ENCODE results near the gene RBL2. TPM values are rescaled to one million over a fixed set of nuclear protein-coding genes. Genes with fewer than 3 reads are reported as not detected.

RBL2 gene
- total RNA-seq, 2 experiments from 2014 or later = 67.2 to 73.5 TPM

GRCh38 chr16:53435066-53435688 lies 906 bp downstream of the RBL2 start:
- DNase-seq (peak; percentile 74), ATAC-seq (peak; percentile 66)
- Mint-ChIP-seq H3K27ac (peak overlapping the region; percentile 97), H3K36me3 (ENCODE audit: low read depth) (peaks cover 10% of the 10 kb centered on the region), H3K27me3 (no peaks in the 10 kb centered on the region), H3K4me3 (peak overlapping the region; percentile 99), H3K9me3 (no peaks in the 10 kb centered on the region), H3K4me1 (ENCODE audit: low read depth) (peaks cover 36% of the 10 kb centered on the region)
- POLR2A ChIA-PET = interaction anchor here (0.6 to 3.6 kb wide), 9 partner anchors 10 to 75 kb away, joined by 3 to 26 read pairs (median 3); partner anchors contain the start of gene AKTIP
- intact Hi-C loops (cut with micrococcal nuclease) = loop anchor here (2.0 to 10.0 kb wide), 2 partner anchors 60 to 68 kb away; partner anchors contain the start of gene AKTIP
- no peak for TF ChIP-seq CTCF (IDR thresholded peaks at IDR 0.05)
- CTCF ChIA-PET = interaction anchor here (1.0 to 4.8 kb wide), 5 partner anchors 11 to 75 kb away, joined by 3 to 29 read pairs (median 5); no protein-coding TSS in a partner anchor

GRCh38 chr16:53440125-53440524 lies 5.9 kb downstream of the RBL2 start:
- Mint-ChIP-seq H3K9me3 (no peaks in the 10 kb centered on the region), H3K36me3 (ENCODE audit: low read depth) (peaks cover 37% of the 10 kb centered on the region), H3K4me3 (no peak overlapping the region), H3K4me1 (ENCODE audit: low read depth) (peaks cover 36% of the 10 kb centered on the region), H3K27ac (no peak overlapping the region), H3K27me3 (no peaks in the 10 kb centered on the region)
- no peak for TF ChIP-seq CTCF (IDR thresholded peaks at IDR 0.05)
- no peak for DNase-seq
- ChIA-PET POLR2A (interaction anchor here (0.9 kb wide), 2 partner anchors 17 to 27 kb away, joined by 4 read pairs; no protein-coding TSS in a partner anchor), CTCF (interaction anchor here (0.7 to 1.0 kb wide), 2 partner anchors 17 to 69 kb away, joined by 3 read pairs; no protein-coding TSS in a partner anchor)
- no peak for ATAC-seq
- intact Hi-C loops (cut with micrococcal nuclease) = no loop called here

GRCh38 chr16:53445534-53445933 lies 11.3 kb downstream of the RBL2 start:
- peaks cover 44% of the 10 kb centered on the region for H3K4me1 Mint-ChIP-seq (ENCODE audit: low read depth)
- H3K36me3 Mint-ChIP-seq (ENCODE audit: low read depth) = peaks cover 52% of the 10 kb centered on the region
- ChIA-PET POLR2A (interaction anchor here (1.6 to 4.5 kb wide), 4 partner anchors 8 to 58 kb away, joined by 5 to 26 read pairs (median 16); partner anchors contain the start of genes AKTIP and RBL2), CTCF (interaction anchor here (1.7 to 5.4 kb wide), 3 partner anchors 9 to 54 kb away, joined by 5 to 29 read pairs (median 6); partner anchors contain the start of gene RBL2)
- DNase-seq (no peak), ATAC-seq (peak; percentile 56)
- intact Hi-C loops (cut with micrococcal nuclease) = loop anchor here (1.0 kb wide), 1 partner anchor 12 kb away; no protein-coding TSS in a partner anchor
- no peaks in the 10 kb centered on the region for H3K27me3 Mint-ChIP-seq
- no peak for TF ChIP-seq CTCF (IDR thresholded peaks at IDR 0.05)
- H3K27ac Mint-ChIP-seq = peak overlapping the region; percentile 77
- H3K9me3 Mint-ChIP-seq = no peaks in the 10 kb centered on the region
- H3K4me3 Mint-ChIP-seq = peak overlapping the region; percentile 2

GRCh38 chr16:53446090-53446489 lies 11.8 kb downstream of the RBL2 start:
- no peak for DNase-seq
- intact Hi-C loops (cut with micrococcal nuclease) = no loop called here
- Mint-ChIP-seq H3K27ac (peak overlapping the region; percentile 77), H3K9me3 (no peaks in the 10 kb centered on the region), H3K4me3 (no peak overlapping the region), H3K4me1 (ENCODE audit: low read depth) (peaks cover 46% of the 10 kb centered on the region), H3K27me3 (no peaks in the 10 kb centered on the region), H3K36me3 (ENCODE audit: low read depth) (peaks cover 48% of the 10 kb centered on the region)
- ChIA-PET POLR2A (interaction anchor here (0.7 to 4.5 kb wide), 4 partner anchors 10 to 57 kb away, joined by 7 to 26 read pairs (median 16); partner anchors contain the start of genes AKTIP and RBL2), CTCF (interaction anchor here (0.6 to 5.4 kb wide), 6 partner anchors 9 to 53 kb away, joined by 3 to 29 read pairs (median 4); partner anchors contain the start of gene RBL2)
- no peak for TF ChIP-seq CTCF (IDR thresholded peaks at IDR 0.05)
- ATAC-seq = peak; percentile 28
